ENCODE data around the gene MGAT5.

Gene MGAT5

DNA sequence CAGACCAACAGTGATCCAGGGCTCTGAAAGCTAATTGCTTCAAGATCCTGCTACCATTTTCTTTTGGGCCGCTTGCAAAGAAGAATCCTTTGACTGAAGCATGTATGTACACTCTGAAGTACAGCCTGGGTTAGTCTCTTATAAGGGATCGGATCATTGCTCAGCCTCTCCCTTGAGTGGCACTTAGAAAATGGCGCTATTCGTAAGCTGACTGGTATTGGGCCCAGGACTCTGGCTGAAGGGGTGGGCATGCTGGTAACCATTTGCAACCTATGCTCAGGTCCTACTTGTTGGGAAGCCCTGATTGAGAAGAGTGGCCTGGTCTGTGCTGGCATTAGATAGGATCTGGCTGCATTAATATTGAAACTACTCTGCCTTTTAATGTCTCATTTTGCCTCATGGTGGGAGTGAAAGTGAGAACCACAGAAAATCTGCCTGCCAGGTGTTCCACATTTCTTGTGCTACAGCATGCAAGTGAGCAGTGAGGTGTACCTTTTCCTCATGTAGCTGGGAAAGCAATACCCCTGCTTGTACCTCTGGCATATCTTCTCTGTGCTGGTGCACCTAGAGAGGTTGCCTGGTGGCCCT, 661 bp upstream of the MGAT5 start:
- DNase-seq (ENCODE audit: low read depth in 2 of 2), result no peak

DNA sequence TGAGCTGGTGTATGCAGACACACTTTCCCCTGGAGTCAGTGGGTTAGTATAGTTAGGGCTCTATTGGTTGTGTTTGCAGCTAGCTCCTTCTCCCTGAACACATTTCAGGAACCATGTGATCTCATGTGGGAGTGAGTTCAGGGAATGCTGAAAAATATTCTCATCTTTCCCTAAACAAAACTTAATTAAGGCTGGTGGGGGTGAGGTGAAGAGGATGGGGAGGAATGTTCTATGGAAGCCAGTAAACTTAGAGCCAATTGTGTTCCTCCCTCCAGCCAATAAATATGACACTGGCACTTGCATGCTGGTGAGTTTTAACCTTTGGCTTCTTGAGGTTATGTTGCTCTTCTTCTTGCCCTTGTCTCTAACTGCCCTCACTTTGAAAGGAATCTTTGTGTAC, 952 bp downstream of the MGAT5 start:
- no peak for DNase-seq (ENCODE audit: low read depth in 2 of 2)

DNA sequence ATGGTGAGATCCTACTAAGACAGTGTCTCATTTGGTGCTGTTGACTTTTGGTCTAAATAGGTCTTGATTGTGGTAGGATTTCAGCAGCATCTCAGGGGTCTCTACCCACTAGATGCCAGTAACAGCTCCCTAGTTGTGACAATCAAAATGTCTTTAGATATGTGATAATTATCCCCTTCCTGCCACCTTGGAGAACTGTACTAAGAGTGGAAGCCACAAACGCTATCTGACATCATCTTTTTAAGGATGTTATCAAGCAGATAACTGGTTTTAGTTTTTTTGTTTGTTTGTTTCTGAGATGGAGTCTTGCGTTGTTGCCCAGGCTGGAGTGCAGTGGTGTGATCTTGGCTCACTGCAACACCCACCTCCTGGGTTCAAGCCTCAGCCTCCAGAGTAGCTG, 3.1 kb downstream of the MGAT5 start:
- DNase-seq (ENCODE audit: low read depth in 2 of 2), result no peak

DNA sequence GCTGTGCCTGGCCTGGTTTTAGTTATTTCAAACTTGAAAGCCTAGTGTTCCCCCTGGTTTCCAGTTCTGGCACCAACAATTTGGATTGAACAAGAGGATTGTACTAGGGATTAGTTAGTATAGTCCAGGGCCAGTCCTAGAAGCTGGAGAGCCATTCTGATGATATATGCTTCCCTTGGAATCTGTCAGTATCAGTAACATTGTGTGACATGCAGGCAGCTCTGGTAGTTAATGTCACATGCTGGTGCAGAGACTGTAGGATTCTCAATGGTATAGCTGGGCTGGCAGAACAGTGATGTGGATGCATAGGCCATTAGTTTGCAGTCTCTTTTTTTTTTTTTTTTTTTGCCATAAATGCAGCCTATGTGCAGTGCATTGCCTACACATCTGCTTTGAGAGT, 3.6 kb downstream of the MGAT5 start:
- DNase-seq (ENCODE audit: low read depth in 2 of 2), result no peak

DNA sequence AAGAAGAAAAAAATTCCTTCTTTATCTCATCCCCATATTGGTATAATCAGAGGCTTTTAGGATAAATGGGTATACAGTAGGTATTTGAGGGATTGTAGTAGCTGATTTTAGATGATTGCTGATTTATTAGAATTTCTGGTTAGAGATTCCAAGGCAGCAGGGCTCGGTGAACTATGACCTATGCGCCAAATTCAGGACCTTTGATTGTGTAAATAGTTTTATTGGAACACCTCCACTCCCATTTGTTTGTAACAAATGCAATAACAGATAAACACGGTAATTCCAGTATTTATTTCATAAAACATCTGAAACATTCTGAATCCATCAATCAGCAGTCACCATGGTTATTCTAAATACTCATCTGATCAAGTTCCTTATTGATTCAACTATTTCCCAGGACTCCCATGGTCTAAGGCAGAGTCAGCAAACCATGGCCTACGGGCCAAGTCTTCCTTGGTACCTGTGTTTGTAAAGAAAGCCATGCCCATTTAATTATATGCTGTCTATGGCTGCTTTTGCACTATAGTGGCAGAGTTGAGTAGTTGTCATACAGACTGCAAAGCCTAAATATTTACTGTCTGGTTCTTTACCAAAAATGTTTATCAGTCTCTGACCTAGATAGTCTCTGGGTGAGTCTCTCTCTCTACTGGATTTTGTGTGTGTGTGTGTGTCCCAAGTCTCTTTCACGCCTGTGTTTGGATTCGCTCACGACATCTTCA, 4.3 kb downstream of the MGAT5 start:
- DNase-seq (ENCODE audit: low read depth in 2 of 2), result no peak

DNA sequence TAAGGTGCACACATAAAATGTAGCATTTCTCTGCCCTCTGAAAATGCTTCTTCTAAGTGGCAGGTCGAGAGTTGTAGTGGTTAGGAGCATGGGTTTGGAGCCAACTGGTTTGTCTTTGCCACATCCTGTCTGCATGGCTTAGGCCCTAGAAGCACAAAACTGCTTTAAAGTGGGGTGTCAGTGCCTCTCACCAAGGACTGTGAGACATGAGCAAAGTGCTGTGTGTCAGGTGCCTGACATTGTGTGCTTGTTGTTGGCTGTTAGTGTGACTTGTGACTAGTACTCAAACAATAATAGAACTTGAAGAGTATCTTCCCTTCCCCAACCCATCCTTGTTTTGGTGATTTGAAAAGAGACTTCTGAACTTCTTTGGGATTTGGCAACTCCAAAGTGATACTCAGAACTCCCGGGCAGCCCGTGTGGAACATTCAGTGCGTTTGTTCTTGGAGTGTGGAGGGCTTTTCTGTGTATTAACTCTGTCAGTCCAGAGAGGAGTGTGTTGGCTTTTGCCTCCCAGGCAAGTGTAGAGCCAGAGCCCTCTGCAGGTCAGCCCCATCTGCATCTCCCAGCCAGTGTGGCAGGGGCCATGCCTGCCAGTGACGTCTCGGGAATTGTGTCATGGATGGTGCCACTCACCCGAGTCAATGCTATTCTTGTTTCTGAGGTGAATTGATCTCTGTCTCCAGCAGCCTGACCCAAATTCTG, 5.0 kb downstream of the MGAT5 start:
- DNase-seq (ENCODE audit: low read depth in 2 of 2), result no peak

DNA sequence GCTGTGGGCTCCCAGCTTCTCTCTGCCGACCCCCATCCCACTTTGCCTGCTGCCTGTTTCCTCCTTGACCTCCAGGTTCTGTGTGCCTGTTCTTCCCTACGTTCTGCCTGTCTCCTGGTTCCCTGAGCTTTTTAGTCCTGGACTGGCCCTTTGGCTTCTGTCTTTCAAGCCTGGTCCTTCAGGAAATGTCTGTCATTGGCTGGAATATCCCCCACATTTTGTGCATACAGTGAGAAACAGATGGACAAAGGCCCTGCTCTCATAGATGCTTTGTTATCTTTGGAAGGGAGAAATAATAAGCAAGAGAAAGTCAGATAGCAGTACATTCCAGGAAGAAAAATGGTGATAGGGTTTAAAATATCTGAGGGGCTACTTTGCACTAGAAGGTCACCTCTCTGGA, 5.7 kb downstream of the MGAT5 start:
- DNase-seq (ENCODE audit: low read depth in 2 of 2), result no peak

DNA sequence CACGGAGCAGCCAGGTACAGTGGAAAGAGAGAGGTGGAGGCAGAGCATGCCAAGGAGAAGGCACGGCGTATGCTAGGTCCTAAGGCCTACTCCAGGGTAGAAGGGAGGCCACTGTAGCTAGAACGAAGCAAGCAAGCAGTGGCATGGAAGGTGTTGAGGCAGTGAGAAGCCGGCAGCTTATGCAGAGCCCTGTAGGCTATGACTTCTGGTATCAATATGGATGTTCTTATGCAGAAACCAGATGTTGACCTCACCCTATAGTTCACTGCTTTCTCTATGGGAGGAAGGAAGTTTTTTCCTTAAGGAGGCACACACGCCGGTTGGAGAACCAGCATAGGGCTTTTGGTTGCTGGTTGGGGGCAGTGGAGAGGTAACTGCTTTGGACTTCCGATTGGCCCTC, 6.1 kb downstream of the MGAT5 start:
- no peak for DNase-seq (ENCODE audit: low read depth in 2 of 2)

DNA sequence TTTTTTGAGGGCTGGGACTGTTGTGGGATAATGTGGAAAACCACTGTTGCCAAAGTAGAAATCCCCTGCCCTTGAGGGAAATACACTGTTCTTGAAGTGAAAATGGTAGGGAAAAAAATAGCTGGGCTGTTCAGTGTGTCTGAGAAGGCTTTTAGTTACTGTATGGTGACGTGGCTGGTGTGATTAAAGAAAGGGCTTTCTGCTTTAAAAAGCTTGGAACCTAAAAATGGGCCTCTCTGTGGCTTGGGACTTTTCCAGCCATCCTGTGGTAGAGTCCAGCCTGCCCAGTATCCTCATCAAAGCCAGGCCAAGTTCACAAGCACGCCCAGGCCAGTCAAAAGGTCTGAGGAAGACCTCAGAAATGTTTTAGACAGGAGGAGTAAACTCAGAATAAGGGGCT, 6.8 kb downstream of the MGAT5 start:
- DNase-seq (ENCODE audit: low read depth in 2 of 2), result no peak

DNA sequence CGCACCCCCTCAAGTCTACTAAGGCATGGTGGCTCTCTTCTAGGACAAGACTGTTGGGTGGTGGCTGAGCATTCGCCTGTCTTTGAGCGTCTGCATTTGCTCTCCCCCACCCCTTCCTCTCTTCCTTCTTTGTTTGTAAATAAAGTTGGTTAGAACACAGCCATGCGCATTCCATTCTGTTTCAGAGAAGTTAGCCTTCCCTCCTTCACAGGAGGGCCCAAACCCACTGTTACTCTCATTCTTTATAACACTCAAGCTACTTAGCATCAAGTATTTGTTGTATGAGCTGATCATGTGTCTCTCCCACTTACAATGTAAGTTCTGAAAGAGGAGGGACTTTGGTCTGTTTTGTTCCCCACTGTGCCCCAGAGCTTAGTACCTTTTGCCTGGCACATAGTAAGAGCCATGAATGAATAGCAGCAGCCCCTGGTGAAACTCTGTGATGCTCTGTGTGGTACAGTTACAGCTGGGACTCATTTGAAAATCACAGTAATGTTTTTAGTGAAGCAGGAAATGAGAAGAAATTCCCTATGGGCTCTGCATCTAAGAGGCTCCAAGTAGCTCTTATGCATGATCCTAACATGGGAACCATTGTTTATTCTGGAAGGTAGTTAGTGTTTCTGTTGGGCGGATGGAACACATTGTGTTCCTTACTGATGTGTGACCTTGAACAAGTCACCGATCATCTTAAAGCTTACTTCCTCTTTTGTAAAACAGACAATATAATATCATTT, 7.7 kb downstream of the MGAT5 start:
- no peak for DNase-seq (ENCODE audit: low read depth in 2 of 2)

DNA sequence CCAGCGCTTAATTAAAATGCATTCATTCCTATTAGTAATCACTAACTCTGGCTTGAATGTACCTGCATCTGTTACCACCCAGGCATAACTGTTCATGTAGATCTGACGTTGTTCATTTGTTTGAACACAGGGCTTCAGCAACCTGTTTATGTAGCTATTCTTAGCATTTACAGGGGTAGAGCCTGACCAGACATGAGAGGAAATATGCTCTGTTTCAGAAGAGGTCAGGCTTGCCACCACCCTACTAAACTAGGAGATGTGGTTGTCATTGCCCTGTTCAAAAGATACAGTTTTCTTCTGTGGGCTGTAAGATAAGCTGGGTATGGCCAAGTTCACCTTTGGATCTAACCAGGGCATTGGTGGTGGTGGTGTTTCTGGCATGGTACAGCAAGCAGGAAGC, 8.8 kb downstream of the MGAT5 start:
- DNase-seq (ENCODE audit: low read depth in 2 of 2), result no peak

DNA sequence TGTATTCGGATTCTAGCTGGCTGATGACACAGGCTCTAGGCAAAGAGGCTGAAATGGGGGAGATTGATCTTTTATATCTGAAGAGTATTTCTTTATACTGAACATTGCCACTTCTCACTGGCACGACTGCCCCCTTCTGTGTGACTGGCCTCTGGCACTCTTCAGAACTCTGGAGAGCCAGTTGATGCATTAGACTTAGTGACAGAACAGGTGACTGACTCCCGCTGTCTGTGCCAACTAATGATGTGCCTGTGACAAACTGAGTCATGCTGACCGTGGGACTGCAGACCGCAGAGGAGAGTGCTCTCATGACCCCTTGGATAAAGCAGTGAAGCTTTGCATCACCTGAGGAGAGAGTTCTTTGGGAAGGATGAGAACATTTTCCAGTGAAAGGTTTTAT, 14.4 kb downstream of the MGAT5 start:
- no peak for DNase-seq (ENCODE audit: low read depth in 2 of 2)

DNA sequence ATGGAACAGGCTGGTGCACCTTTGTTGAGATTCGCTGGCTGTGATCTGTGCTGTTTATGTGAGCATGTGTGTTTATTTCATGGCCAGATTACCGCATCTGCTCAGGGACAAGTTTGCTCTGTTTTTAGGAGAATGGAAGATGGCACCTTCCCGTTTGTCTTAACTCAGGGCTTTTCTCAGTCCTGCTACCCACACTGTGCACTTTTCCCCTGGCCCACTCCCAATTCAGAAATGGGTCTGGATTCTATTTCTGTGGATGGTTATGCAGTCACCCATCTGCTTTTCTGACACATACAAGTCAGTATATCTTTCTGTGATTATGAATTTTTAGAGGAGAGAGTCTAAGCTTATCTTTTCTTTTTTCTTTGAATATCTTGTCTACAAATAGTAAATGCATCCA, 15.4 kb downstream of the MGAT5 start:
- no peak for DNase-seq (ENCODE audit: low read depth in 2 of 2)

DNA sequence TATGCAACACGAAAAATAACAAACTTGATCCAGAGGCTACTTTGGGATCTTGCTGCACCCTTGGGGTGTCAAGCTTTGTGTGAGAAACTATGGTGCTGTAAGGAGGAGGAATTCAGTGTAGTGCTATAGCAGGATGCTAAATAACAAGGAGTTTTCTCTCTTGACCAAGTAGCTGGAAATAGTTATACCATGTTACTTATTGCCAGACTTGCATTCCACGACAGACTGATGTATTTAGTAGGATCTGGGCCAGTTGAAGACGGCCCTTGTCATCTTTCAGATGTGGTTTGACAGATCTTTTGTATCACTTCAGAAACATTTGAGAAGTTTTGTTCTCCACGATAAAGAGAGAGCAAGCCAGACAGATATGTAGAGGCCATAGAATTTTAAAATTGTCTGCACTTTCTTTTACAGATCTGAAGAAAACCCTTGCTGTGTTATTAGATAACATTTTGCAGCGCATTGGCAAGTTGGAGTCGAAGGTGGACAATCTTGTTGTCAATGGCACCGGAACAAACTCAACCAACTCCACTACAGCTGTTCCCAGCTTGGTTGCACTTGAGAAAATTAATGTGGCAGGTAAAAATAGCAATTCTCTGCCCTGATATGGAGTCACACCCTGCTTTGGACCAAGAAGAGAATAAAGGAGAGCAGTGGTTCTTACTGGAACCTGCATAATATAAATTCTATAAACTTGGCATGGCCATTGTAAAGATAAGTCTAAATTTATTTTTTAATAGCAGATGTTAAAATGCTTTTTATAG, 16.3 kb downstream of the MGAT5 start:
- DNase-seq (ENCODE audit: low read depth in 2 of 2), result no peak

DNA sequence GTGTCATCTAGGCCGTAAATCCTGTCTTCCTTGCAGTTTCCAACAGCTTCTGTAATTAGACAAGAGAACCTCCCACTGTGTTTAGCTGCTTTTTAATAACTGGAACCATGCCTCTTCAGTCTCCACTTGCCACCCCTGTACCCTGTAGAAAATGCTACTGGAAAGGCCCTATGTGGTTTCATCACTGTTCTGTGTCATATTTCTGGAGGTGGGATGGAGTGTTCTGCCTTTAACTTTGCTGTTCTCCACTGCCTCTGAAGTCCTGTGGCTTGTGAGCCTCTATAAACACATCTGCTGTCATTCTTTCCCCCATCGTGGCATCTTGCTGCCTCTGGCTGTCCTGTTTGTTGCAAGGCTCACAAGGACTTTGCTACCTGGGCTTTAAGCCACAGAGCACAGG, 17.9 kb downstream of the MGAT5 start:
- DNase-seq (ENCODE audit: low read depth in 2 of 2), result no peak

DNA sequence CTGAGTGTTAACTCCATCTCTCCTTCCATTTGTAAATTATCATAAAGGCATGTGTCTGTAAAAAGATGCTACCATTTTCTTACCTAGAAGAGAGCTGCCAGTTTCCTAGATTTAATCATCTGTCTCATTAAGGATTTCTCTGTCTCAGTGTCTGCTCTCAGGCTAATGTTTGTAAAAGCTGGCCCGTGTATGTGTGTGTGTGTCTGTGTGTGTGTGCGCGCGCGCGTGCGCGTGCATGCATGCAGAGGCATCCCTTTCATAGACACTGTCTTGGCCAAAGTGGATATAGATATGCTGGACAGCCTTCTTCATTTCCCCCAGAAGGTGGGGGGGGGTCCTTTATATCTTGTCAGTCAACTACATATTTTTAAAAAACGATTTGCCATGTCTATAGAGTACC, 18.9 kb downstream of the MGAT5 start:
- no peak for DNase-seq (ENCODE audit: low read depth in 2 of 2)

DNA sequence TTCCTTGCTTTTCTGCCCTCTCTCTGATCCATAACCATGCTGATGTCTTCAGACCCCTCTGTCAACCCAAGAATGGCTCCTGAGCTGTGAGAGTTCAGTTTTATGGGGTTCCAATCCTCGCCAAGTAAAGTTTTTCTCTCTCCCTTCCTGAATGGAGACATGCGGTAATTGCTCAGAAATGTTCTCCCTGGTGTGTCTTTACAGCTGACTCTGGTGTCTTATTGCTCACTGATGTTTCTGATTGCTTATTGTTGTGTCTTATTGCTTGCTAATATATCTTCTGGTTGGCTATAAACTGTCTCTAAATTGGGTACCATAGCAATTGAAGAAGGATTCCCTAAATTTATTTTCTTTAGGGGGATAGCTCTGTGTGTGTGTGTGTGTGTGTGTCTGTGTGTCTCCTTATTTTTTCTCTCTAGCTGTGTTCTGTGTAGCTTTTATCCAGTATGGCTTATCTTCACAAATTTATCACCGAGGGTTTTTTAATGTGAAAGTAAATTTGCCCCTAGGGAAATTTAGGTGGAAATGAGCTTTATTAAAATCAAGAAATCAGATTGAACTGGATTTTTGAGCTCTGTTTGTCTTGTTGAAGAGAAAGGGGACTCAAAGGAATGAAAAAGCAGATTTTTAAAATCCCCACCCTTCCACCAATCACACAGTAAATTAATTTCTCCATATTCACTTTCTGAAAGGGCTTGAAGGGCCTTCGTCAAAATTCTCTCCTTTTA, 19.5 kb downstream of the MGAT5 start:
- DNase-seq (ENCODE audit: low read depth in 2 of 2), result no peak

DNA sequence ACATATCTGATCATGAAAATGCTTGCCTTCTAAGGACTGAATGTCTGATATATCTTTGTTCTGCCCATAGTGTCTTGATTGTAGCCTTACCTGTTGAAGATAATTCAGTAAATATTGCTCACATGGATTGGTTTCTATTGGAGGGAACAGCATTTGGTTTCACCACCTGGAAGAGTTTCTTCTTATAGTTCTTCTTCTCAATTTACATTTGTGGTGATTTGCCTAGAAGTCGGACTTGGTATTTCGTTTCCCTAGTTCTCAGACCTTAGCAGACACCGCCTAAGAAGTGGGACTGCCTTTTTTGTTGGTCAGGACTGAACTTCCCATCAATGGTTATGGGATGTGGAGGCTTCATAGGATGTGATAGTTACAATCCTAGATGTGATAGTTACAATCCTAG, 20.2 kb downstream of the MGAT5 start:
- no peak for DNase-seq (ENCODE audit: low read depth in 2 of 2)

DNA sequence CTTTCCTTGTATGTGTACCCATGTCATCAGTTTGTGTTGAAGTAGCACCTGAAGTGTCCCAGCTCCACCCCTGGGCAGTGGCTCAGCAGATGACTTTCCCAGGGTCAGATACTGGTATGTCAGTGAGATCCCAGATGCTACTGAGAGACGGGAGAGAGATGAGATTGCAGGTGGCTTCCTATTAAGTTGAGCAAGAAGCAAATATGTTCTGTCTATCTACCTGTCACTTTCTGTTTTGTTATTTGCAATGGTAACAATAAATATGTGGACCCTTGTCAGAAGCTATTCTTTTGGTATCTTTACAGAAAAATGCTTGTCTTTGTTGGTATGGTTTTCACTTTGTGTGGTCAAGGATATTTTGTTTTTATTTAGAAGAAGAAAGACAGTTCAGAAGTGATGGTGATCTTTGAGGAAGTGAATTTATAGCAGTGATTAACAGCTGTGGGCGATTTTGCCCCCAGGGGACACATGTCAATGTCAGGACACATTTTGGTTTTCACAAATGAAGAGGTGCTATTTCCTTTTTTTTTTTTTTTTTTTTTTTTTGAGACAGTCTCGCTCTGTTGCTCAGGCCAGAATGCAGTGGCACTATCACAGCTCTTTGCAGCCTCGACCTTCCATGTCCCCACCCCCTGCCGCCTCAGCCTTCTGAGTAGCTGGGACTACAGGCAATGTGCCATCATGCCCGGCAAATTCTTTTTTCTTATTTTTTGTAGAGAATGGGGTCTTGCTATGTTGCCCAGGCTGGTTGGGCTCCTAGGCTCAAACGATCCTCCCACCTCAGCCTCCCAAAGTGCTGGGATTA, 21.4 kb downstream of the MGAT5 start:
- DNase-seq (ENCODE audit: low read depth in 2 of 2), result no peak

DNA sequence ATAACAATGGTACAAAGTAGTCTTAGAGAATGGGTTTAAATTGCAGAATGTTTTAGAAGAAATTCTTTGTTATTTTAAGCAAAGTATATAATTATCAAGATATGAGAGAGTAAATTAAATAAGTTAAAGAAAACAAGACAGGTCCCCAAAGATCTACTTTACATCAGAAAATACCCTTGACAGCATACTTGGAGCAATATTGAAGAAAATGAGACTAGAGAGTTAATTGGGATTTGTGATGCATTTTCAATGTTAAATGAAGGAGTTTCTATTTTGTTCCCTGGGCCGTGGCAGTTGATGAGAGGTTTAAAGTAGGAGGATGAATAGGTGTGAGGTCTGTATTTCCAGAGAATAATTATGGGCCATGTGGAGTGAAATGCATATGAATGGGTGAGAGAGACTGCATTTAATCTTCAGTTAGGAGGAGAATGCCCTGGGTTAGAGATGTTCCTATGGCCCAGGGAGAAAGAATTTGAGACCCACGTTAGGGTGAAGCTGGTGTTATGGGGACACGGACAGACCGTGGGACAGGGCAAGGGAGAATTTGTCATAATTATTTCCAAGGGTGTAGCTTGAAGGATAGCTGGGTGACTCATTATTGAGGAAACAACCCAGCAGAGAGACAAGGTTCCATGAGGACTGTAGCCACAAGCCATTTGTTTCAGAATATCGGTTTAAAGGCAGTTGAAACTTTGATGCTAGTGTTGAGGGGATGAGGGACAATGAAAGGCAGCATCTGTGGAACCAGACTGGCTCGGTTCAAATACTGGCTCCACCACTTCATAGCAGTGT, 22.7 kb downstream of the MGAT5 start:
- no peak for DNase-seq (ENCODE audit: low read depth in 2 of 2)
